GM12878 (cell line): Measurements from ENCODE around the gene SOBP. TPM values are rescaled to one million over a fixed set of nuclear protein-coding genes. Genes with fewer than 3 reads are reported as not detected.

Source experiments
- ATAC-seq: fragments of 200-7000 bp; cut with Tn5 transposase; 3 replicates; pipeline ENCODE4 v1.9.1; 2020; ENCODE audit warnings: mild to moderate bottlenecking, moderate library complexity
- BruUV-seq: library from RNA; stranded (reverse); fragments of 400-500 nt; replicated peaks from 2 replicates; lab custom pipeline; 2021; lab: Mats Ljungman, UMichigan
- CTCF ChIA-PET: fragments of 300-600 bp; sonication (Branson Sonifier 250); formaldehyde crosslinking; extraction: SDS; loops from one replicate; lab custom pipeline; 2021; ENCODE audit warnings: inconsistent platforms; lab: Yijun Ruan, JAX
- POLR2A ChIA-PET: fragments of 350-600 bp; formaldehyde crosslinking; extraction: SDS; loops from one replicate; lab custom pipeline; 2021; ENCODE audit warnings: inconsistent platforms; lab: Charles Lee
- RAD21 ChIA-PET: fragments of 300-600 bp; sonication (Branson Sonifier 250); formaldehyde crosslinking; loops from one replicate; lab custom pipeline; 2023; ENCODE audit warnings: antibody characterized with exemption; ENCODE audit not compliant: unreplicated experiment; lab: Charles Lee
- SMC1A ChIA-PET: fragments of 300-600 bp; sonication (Branson Sonifier 250); formaldehyde crosslinking; loops from one replicate; lab custom pipeline; 2023; ENCODE audit not compliant: unreplicated experiment, uncharacterized antibody; lab: Charles Lee
- DNase-seq: peaks from one replicate; pipeline ENCODE4 v3.0.0-alpha.2; 2011; ENCODE audit warnings: low read depth, low spot score
- FAIRE-seq: peaks from 3 replicates; lab custom pipeline; 2011; peaks lifted over from hg19 to GRCh38; lab: Jason Lieb, UNC
- H2AFZ ChIP-seq: 2 replicates; pipeline ENCODE4 v1.6.0; 2011; ENCODE audit warnings: low read depth, low read length, control low read depth; ENCODE audit not compliant: control insufficient read depth
- H3K27ac ChIP-seq: 2 replicates; pipeline ENCODE4 v1.5.1; 2011; ENCODE audit warnings: control low read depth; ENCODE audit not compliant: control insufficient read depth, insufficient read depth
- H3K27me3 ChIP-seq, 2 experiments: replicated peaks in 1 of 2; 2 replicates each; pipeline versions ENCODE4 v1.6.0 to v1.6.1; 2011; ENCODE audit warnings: low read length in 1 of 2; ENCODE audit not compliant: control insufficient read depth in 2 of 2, insufficient read depth in 2 of 2
- H3K36me3 ChIP-seq, 2 experiments: 2 replicates each; pipeline ENCODE4 v1.5.1; 2011; ENCODE audit warnings: low read length in 1 of 2; ENCODE audit not compliant: control insufficient read depth in 2 of 2, insufficient read depth in 2 of 2
- H3K4me1 ChIP-seq: 2 replicates; pipeline ENCODE4 v1.6.1; 2011; ENCODE audit warnings: mild to moderate bottlenecking, low read length, moderate library complexity, mixed read lengths; ENCODE audit not compliant: control insufficient read depth, insufficient read depth
- H3K4me2 ChIP-seq: 2 replicates; pipeline ENCODE4 v1.6.0; 2011; ENCODE audit warnings: control low read depth; ENCODE audit not compliant: control insufficient read depth, insufficient read depth
- H3K4me3 ChIP-seq: fragments of 200-600 bp; sonication (generic); 2 replicates; pipeline ENCODE4 v1.5.1; 2016
- H3K79me2 ChIP-seq: 2 replicates; pipeline ENCODE4 v1.6.0; 2011; ENCODE audit warnings: low read length; ENCODE audit not compliant: control insufficient read depth, insufficient read depth
- H3K9ac ChIP-seq: 2 replicates; pipeline ENCODE4 v1.8.0; 2011; ENCODE audit warnings: low read length, control low read depth, mixed read lengths; ENCODE audit not compliant: control insufficient read depth, insufficient read depth
- H3K9me3 ChIP-seq: replicated peaks from 3 replicates; pipeline ENCODE4 v1.5.1; 2011; ENCODE audit warnings: mild to moderate bottlenecking, low read length; ENCODE audit not compliant: control insufficient read depth, insufficient read depth
- H4K20me1 ChIP-seq: 2 replicates; pipeline ENCODE4 v1.6.0; 2011; ENCODE audit not compliant: control insufficient read depth, insufficient read depth
- ATF2 ChIP-seq: IDR thresholded peaks from 2 replicates; pipeline ENCODE4 v1.6.1; 2012; ENCODE audit warnings: low read length, inconsistent platforms
- EED ChIP-seq: sonication (generic); IDR thresholded peaks from 2 replicates; pipeline ENCODE4 v1.6.1; 2016; ENCODE audit warnings: antibody characterized with exemption, low read depth
- EZH2 ChIP-seq: IDR thresholded peaks from 2 replicates; pipeline ENCODE4 v1.6.1; 2012; ENCODE audit warnings: low read depth, mild to moderate bottlenecking, control low read depth, inconsistent platforms, low read length, borderline replicate concordance; ENCODE audit not compliant: control insufficient read depth
- HCFC1 ChIP-seq: fragments of 150-350 bp; IDR thresholded peaks from 2 replicates; pipeline ENCODE4 v1.6.1; 2014; ENCODE audit warnings: low read length
- PAX5 ChIP-seq: IDR thresholded peaks from 2 replicates; pipeline ENCODE4 v1.6.1; 2011; ENCODE audit warnings: low read depth, low read length, borderline replicate concordance
- RELB ChIP-seq: fragments of 450-650 bp; IDR thresholded peaks from 2 replicates; pipeline ENCODE4 v1.6.1; 2017; ENCODE audit warnings: low read depth, mild to moderate bottlenecking, moderate library complexity
- RUNX3 ChIP-seq: IDR thresholded peaks from 2 replicates; pipeline ENCODE4 v1.6.1; 2012; ENCODE audit warnings: low read length, inconsistent platforms
- SMAD5 ChIP-seq: IDR thresholded peaks from 2 replicates; pipeline ENCODE4 v1.6.1; 2016; ENCODE audit warnings: antibody characterized with exemption, low read depth
- TARDBP ChIP-seq: IDR thresholded peaks from 2 replicates; pipeline ENCODE4 v1.6.1; 2016; ENCODE audit warnings: borderline replicate concordance
- TCF12 ChIP-seq: IDR thresholded peaks from 2 replicates; pipeline ENCODE4 v1.6.1; 2011; ENCODE audit warnings: low read depth, mild to moderate bottlenecking, low read length
- YBX1 ChIP-seq: fragments of 450-650 bp; IDR thresholded peaks from 2 replicates; pipeline ENCODE4 v1.6.1; 2016; ENCODE audit warnings: antibody characterized with exemption
- in situ Hi-C: fragments of 300-500 bp; cut with MboI; formaldehyde crosslinking; loops from 9 replicates; pipeline ENCODE4 v1.14.3; 2018; ENCODE audit warnings: mixed read lengths
- intact Hi-C: fragments of 100-400 bp; cut with micrococcal nuclease; formaldehyde crosslinking; loops from one replicate; pipeline ENCODE4 v1.14.2; 2022; ENCODE audit not compliant: unreplicated experiment
- polyA plus RNA-seq, 11 experiments: library from polyadenylated mRNA; depleted of rRNA in 4 of 11; unstranded in 6 of 11; stranded (reverse) in 5 of 11; fragments of >200 nt; fragmentation: Nextera tagmentation in 4 of 11; fragmentation: Illumina TruSeq in 1 of 11; extraction: Ambion mirVana in 4 of 11; extraction: Trizol in 1 of 11; gene quantifications; 1 replicate in 1 of 11; 2 replicates in 10 of 11; pipeline versions ENCODE4 v1.2.1 to v1.2.3, GENCODE V29; 2011 to 2016; ENCODE audit warnings: inconsistent platforms in 2 of 11, missing spikeins in 2 of 11, low read depth in 1 of 11
- total RNA-seq, 4 experiments: library from RNA; depleted of rRNA in 3 of 4; stranded (reverse); fragments of >200 nt in 3 of 4; fragmentation: Illumina TruSeq in 1 of 4; extraction: Trizol in 1 of 4; gene quantifications; 2 replicates each; pipeline versions ENCODE4 v1.2.1 to v1.2.3, GENCODE V29; 2013 to 2021
- TF ChIP-seq, protein P1 (sequence below): fragments of 450-650 bp; IDR thresholded peaks from 2 replicates; pipeline ENCODE4 v1.6.1; 2017; ENCODE audit warnings: mild to moderate bottlenecking, moderate library complexity
- TF ChIP-seq, protein P2 (sequence below): fragments of 450-650 bp; IDR thresholded peaks from 2 replicates; pipeline ENCODE4 v1.6.1; 2016; ENCODE audit warnings: mild to moderate bottlenecking, moderate library complexity, borderline replicate concordance

Gene SOBP
- total and polyA plus RNA-seq, 10 of the 15 experiments (the other 5 are each of a cell fraction or from before 2014, with no cell fraction given), result 0.49 to 1.9 (median 0.78) TPM

DNA sequence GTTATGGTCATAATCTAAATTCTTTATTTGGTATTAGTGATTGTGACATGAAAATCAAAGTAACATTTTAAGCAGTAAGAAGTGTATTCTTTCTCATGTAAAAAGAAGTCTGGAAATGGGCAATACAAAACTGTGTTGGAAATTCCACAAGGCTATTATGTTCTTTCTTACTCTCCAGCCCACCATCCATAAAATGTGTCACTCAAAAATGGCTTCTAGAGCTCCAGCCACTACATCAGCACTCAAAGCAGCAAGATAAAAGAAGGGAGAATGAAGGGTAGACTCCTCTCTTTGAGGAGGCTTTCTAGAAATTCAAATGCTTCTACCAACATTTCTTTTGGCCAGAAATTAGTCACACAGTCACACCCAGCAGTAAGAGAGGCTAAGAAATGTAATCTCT is 49.0 kb upstream of the SOBP start:
- in situ Hi-C loops (no loop called here), intact Hi-C loops (loop anchor here (10.0 kb wide), 1 partner anchor 614 kb away; no protein-coding TSS in a partner anchor)
- ChIA-PET POLR2A (no interaction called here), SMC1A (interaction anchor here (1.1 kb wide), 1 partner anchor 16 kb away, joined by 3 read pairs; no protein-coding TSS in a partner anchor), CTCF (no interaction called here), RAD21 (no interaction called here)
- FAIRE-seq (no peak), ATAC-seq (no peak), DNase-seq (no peak)
- H3K4me1 ChIP-seq, result no peaks in the 10 kb centered on the region
- no peak overlapping the region for H2AFZ ChIP-seq
- H3K27ac ChIP-seq, result no peak overlapping the region
- no peak overlapping the region for H3K4me3 ChIP-seq
- H3K27me3 ChIP-seq, result no peaks in the 10 kb centered on the region
- no peaks in the 10 kb centered on the region for H3K9me3 ChIP-seq
- H3K36me3 ChIP-seq, result no peaks in the 10 kb centered on the region
- H4K20me1 ChIP-seq, result no peaks in the 10 kb centered on the region
- H3K79me2 ChIP-seq, result no peaks in the 10 kb centered on the region
- H3K9ac ChIP-seq, result no peak overlapping the region
- H3K4me2 ChIP-seq, result no peak overlapping the region
- no TSS peak for BruUV-seq
- TF ChIP-seq, protein P1, sequence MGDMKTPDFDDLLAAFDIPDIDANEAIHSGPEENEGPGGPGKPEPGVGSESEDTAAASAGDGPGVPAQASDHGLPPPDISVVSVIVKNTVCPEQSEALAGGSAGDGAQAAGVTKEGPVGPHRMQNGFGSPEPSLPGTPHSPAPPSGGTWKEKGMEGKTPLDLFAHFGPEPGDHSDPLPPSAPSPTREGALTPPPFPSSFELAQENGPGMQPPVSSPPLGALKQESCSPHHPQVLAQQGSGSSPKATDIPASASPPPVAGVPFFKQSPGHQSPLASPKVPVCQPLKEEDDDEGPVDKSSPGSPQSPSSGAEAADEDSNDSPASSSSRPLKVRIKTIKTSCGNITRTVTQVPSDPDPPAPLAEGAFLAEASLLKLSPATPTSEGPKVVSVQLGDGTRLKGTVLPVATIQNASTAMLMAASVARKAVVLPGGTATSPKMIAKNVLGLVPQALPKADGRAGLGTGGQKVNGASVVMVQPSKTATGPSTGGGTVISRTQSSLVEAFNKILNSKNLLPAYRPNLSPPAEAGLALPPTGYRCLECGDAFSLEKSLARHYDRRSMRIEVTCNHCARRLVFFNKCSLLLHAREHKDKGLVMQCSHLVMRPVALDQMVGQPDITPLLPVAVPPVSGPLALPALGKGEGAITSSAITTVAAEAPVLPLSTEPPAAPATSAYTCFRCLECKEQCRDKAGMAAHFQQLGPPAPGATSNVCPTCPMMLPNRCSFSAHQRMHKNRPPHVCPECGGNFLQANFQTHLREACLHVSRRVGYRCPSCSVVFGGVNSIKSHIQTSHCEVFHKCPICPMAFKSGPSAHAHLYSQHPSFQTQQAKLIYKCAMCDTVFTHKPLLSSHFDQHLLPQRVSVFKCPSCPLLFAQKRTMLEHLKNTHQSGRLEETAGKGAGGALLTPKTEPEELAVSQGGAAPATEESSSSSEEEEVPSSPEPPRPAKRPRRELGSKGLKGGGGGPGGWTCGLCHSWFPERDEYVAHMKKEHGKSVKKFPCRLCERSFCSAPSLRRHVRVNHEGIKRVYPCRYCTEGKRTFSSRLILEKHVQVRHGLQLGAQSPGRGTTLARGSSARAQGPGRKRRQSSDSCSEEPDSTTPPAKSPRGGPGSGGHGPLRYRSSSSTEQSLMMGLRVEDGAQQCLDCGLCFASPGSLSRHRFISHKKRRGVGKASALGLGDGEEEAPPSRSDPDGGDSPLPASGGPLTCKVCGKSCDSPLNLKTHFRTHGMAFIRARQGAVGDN, result no peak
- TF ChIP-seq ATF2 (no peak), TCF12 (no peak), EED (no peak), RUNX3 (no peak), YBX1 (no peak), TARDBP (no peak), RELB (no peak), PAX5 (no peak), SMAD5 (no peak), EZH2 (no peak), HCFC1 (no peak)
- TF ChIP-seq, protein P2, sequence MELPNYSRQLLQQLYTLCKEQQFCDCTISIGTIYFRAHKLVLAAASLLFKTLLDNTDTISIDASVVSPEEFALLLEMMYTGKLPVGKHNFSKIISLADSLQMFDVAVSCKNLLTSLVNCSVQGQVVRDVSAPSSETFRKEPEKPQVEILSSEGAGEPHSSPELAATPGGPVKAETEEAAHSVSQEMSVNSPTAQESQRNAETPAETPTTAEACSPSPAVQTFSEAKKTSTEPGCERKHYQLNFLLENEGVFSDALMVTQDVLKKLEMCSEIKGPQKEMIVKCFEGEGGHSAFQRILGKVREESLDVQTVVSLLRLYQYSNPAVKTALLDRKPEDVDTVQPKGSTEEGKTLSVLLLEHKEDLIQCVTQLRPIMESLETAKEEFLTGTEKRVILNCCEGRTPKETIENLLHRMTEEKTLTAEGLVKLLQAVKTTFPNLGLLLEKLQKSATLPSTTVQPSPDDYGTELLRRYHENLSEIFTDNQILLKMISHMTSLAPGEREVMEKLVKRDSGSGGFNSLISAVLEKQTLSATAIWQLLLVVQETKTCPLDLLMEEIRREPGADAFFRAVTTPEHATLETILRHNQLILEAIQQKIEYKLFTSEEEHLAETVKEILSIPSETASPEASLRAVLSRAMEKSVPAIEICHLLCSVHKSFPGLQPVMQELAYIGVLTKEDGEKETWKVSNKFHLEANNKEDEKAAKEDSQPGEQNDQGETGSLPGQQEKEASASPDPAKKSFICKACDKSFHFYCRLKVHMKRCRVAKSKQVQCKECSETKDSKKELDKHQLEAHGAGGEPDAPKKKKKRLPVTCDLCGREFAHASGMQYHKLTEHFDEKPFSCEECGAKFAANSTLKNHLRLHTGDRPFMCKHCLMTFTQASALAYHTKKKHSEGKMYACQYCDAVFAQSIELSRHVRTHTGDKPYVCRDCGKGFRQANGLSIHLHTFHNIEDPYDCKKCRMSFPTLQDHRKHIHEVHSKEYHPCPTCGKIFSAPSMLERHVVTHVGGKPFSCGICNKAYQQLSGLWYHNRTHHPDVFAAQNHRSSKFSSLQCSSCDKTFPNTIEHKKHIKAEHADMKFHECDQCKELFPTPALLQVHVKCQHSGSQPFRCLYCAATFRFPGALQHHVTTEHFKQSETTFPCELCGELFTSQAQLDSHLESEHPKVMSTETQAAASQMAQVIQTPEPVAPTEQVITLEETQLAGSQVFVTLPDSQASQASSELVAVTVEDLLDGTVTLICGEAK, result no peak
